Right ventricle myocardium superior (tissue), 1 donor: ENCODE measurements around the gene SPATA25. TPM values are rescaled to one million over a fixed set of nuclear protein-coding genes. Genes with fewer than 3 reads are reported as not detected.

Experiments
- ATAC-seq: fragments of 200-7000 bp; cut with Tn5 transposase; one replicate; pipeline ENCODE4 v1.9.1; 2020; ENCODE audit warnings: mild to moderate bottlenecking; ENCODE audit not compliant: poor library complexity
- DNase-seq: peaks from one replicate; pipeline ENCODE4 v3.0.0-alpha.2; 2020
- intact Hi-C: fragments of 100-400 bp; cut with DNase I; formaldehyde crosslinking; loops from one replicate; pipeline ENCODE4 v1.11.2; 2022
- total RNA-seq: library from RNA; stranded (reverse); fragmentation: NEBNext Ultra II Directional; extraction: Animal tissue kit (Norgen Biotek cat#: 25700); gene quantifications from one replicate; pipeline ENCODE4 v1.2.1, GENCODE V29; 2021
- donor health status: DM: no; HTN: yes; CAD: no; lungs with severe emphysema.

SPATA25 gene
- total RNA-seq, 1 donor from 2014 or later: 1.7 TPM

DNA sequence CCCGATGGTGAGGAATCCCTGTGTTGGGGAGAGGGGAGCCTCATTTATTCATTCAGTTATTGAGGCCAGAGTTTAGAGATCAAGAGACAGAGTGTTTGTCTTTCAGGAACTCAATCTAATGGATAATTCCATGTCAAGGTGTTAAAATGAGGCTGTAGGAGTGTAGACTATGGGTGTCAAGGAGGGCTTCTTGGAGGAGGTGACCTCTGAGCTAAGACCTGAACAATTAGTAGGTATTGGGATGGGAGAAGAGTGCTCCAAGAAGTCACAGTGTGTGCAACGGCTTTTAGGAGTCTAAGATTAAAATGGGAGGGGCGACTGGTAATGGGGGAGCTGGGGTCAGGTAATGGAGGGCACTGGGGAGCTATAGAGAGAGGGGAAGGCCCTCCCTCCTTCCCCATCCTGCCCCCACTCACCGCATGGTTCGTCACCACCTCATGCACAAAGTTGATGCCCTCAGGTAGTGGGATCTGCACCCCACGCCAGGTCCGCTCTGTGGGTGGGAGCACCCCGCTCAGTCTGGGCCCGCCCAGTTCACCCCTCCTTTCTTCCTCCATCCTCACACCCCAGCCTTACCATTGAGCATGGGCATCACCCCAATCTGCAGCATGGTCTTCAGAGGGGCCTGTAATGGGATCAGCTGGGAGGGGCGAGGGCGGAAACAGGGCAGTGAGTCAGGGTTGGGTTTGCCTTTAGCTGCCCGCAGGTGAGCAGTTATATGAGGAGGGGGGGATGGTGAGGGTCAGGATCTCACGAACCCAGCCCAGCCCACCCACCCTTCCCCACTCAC is 11.8 kb upstream of the SPATA25 start:
- ATAC-seq: no peak
- intact Hi-C loops: no loop called here
- DNase-seq: no peak

GRCh38 chr20:45898285-45898684 is 10.9 kb upstream of the SPATA25 start:
- DNase-seq: no peak
- intact Hi-C loops: no loop called here
- no peak for ATAC-seq

- ATAC-seq: no peak
- intact Hi-C loops: no loop called here
- no peak for DNase-seq
Measured at GRCh38 chr20:45897692-45898091, 10.3 kb upstream of the SPATA25 start.

GRCh38 chr20:45897289-45897688 is 9.9 kb upstream of the SPATA25 start:
- ATAC-seq (no peak), DNase-seq (no peak)
- intact Hi-C loops: no loop called here

GRCh38 chr20:45896641-45897161 is 9.3 kb upstream of the SPATA25 start:
- ATAC-seq (no peak), DNase-seq (no peak)
- intact Hi-C loops: no loop called here

GRCh38 chr20:45894797-45895196 is 7.4 kb upstream of the SPATA25 start:
- DNase-seq (no peak), ATAC-seq (no peak)
- intact Hi-C loops: loop anchor here (5.0 kb wide), 1 partner anchor 38 kb away; the partner anchor contains the start of gene PCIF1

DNA sequence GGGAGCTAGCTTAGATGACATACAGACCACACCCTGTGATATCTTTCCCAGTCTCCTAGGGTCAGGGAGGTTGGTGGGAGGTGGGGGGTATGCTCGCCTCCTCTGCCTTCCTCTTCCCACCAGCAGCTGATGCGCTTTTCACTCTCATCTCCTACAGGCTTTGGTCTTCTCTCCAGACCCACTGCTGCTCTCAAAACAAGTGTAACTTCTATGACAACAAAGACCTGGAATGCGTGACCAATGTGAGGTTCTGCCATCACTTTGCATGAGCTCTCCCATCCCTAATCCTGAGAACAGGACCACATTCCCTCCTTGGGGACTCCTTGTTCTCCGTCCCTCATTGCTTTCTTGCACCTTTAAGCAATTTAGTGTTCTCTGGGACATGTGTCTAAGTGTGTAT is 6.4 kb upstream of the SPATA25 start:
- intact Hi-C loops: loop anchor here (5.0 kb wide), 1 partner anchor 38 kb away; the partner anchor contains the start of gene PCIF1
- DNase-seq: no peak
- ATAC-seq: no peak

- DNase-seq (no peak), ATAC-seq (no peak)
- intact Hi-C loops: loop anchor here (5.0 kb wide), 1 partner anchor 39 kb away; the partner anchor contains the start of gene PCIF1
Measured at GRCh38 chr20:45892828-45893500, 5.5 kb upstream of the SPATA25 start.

DNA sequence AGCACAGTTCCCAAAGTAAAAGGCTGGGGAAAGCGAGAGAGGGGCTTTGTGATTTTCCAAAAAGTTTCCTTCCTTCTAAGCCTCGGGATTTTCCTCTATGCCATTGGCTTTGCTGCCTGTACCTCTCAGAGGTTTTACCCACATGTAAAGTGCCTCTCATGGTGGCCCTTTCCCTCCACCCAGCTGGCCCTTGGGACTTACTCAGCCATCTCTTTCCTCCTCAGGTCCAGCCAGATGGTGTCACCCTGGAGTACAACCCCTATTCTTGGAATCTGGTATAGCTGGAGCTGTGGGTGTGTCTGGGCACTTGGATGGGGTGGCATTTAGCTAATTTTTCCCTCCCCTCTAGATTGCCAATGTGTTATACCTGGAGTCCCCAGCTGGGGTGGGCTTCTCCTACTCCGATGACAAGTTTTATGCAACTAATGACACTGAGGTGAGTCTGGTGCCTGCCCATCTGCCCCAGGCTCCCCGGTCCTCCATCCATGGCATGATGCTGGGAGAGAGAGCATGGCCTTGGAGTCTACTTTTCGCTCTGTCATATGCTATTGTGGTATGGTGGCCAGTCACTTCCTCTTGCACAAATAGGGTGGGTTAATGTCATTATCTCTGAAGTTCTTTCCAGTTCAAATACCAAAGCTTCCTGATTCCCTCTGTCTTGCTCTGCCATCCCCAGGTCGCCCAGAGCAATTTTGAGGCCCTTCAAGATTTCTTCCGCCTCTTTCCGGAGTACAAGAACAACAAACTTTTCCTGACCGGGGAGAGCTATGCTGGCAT is 4.8 kb upstream of the SPATA25 start:
- DNase-seq: no peak
- ATAC-seq: peak; percentile 16
- intact Hi-C loops: loop anchor here (5.0 kb wide), 1 partner anchor 40 kb away; the partner anchor contains the start of gene PCIF1

DNA sequence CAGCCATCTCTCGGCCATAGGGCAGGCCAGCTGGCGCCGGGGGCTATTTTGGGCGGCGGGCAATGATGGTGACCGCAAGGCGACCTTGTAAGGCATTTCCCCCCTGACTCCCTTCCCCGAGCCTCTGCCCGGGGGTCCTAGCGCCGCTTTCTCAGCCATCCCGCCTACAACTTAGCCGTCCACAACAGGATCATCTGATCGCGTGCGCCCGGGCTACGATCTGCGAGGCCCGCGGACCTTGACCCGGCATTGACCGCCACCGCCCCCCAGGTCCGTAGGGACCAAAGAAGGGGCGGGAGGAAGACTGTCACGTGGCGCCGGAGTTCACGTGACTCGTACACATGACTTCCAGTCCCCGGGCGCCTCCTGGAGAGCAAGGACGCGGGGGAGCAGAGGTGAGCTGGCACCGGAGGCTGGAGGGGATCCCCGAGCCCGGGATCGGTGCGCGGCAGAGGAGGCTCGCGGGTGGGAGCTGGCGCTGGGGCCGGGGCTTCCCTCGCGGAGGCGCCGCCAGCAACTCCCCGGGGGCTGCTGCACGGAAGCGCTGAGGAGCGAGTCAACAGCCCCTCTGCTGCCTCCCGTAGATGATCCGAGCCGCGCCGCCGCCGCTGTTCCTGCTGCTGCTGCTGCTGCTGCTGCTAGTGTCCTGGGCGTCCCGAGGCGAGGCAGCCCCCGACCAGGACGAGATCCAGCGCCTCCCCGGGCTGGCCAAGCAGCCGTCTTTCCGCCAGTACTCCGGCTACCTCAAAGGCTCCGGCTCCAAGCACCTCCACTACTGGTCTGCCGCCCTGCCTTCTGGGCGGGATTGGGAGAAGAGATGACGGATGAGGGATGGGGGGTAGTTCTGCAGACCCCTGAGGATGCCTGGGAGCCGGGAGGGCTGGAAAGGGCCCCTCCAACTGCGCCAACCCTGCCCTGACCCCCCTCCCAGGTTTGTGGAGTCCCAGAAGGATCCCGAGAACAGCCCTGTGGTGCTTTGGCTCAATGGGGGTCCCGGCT is 3.9 kb upstream of the SPATA25 start, which contains the start of the genes CTSA and NEURL2:
Gene CTSA (plus strand): TSS at position 351 of the 999 bp plus-strand sequence. CDS start 234 bp downstream, at position 585.
Gene NEURL2 (minus strand): TSS at position 224 of the 999 bp plus-strand sequence. CDS start 217 bp downstream, at position 7.
- peak; percentile 97 for DNase-seq
- intact Hi-C loops: loop anchor here (5.0 kb wide), 1 partner anchor 41 kb away; the partner anchor contains the start of gene PCIF1

DNA sequence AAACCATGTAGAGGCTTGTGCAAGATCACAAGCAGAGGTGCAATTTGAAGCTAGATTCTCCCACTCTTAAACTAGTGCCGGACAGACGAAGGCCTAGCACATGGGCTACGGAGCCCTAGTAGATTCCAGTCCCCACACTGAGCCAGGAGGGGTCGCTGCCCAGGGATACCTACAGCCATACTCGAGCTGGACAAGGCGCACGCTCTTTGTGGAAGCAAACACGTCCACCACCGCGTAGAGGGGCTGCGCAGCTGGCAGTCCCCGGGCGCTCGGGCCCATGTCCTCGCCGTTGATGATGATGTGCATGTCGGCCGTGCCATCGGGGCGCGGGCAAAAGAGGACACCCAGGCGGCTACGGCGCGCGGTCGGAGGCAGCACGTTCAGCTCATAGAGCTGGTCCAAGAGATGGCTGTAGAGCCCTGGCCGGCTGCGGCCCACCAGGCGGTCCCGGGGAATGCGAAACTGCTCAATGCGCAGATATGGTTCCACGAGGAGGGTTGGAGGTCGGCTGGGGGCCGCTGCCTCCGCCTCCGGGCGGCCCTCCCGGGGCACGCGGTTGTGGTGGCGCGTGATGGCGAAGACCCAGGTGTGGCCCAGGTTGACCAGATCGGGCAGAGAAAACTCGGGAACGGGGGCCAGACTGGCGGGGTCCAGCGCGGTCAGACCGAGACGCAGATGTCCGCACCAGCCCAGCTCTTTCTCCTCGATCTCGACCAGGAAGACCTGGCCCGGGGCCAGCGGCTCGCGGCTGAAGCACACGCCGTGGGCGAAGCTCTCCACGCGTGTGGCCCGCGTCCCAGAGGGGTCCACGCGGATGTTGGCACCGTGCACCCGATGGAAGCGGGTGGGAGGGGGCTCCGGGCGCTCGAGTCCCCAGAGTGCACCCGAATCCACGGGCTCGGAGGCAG is 2.9 kb upstream of the SPATA25 start:
- peak; percentile 90 for DNase-seq
- peak; percentile 73 for ATAC-seq
- intact Hi-C loops: loop anchor here (5.0 kb wide), 1 partner anchor 42 kb away; the partner anchor contains the start of gene PCIF1

More for the DNA sequence above, 3.9 kb upstream of the SPATA25 start, which contains the start of the genes CTSA and NEURL2:
- ATAC-seq: peak; percentile 90

GRCh38 chr20:45888681-45889080 is 1.3 kb upstream of the SPATA25 start:
- DNase-seq (no peak), ATAC-seq (no peak)
- intact Hi-C loops: no loop called here

- intact Hi-C loops: no loop called here
- no peak for ATAC-seq
- DNase-seq: no peak
Measured at GRCh38 chr20:45886590-45887345, 654 bp downstream of the SPATA25 start.

GRCh38 chr20:45883100-45883469 is 4.3 kb downstream of the SPATA25 start:
- intact Hi-C loops: no loop called here
- ATAC-seq: no peak
- no peak for DNase-seq

GRCh38 chr20:45882469-45883099 is 4.8 kb downstream of the SPATA25 start:
- intact Hi-C loops: no loop called here
- DNase-seq (no peak), ATAC-seq (no peak)
